ENCODE results near the gene VSTM2L.

DNA sequence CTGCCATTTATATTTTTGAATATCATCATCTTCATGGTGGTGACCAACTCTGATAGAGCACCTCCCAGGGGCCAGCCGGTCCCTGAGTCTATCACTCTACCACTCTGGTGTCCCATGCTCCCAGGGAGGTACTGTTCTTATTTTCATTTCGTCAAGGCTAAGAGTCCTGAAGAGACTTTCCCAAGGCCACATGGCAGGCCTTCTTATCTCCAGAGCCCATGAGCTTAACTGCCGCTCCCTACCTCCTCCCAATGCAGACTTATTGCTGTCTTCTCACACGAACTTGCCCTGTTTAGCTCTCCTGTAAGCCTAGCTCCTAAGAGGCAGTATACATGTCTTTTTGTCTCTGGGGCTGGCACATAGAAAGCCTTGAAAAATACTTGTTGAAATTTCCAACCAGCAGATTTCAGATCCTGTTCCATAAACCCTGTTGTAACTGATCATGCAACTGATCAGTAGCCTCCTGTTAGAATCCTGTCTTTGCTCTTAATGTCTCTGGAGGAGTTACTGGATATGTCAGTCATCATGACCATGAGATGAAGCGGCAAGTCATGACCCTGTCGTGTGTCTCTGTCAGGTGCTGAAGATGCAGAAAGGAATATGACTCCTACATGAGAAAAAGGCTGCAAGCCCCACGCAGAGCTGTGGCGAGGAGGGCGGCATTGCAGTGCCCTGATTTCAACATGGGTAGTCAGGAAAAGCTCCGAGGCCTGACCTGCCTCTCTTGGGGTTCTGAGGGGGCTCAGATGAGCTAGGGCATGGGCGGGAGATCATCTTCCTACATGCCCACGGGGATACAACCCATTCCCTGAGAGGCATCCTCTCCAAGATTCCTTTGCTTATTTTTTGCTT, 70.4 kb downstream of the VSTM2L start:
- TF ChIP-seq SMC3 (IDR thresholded peaks at IDR 0.05; ENCODE audit: low read depth, low read length) (no peak), POLR2AphosphoS5 (IDR thresholded peaks at IDR 0.05; ENCODE audit: low read depth, low read length) (no peak)
- TF ChIP-seq, protein P1, sequence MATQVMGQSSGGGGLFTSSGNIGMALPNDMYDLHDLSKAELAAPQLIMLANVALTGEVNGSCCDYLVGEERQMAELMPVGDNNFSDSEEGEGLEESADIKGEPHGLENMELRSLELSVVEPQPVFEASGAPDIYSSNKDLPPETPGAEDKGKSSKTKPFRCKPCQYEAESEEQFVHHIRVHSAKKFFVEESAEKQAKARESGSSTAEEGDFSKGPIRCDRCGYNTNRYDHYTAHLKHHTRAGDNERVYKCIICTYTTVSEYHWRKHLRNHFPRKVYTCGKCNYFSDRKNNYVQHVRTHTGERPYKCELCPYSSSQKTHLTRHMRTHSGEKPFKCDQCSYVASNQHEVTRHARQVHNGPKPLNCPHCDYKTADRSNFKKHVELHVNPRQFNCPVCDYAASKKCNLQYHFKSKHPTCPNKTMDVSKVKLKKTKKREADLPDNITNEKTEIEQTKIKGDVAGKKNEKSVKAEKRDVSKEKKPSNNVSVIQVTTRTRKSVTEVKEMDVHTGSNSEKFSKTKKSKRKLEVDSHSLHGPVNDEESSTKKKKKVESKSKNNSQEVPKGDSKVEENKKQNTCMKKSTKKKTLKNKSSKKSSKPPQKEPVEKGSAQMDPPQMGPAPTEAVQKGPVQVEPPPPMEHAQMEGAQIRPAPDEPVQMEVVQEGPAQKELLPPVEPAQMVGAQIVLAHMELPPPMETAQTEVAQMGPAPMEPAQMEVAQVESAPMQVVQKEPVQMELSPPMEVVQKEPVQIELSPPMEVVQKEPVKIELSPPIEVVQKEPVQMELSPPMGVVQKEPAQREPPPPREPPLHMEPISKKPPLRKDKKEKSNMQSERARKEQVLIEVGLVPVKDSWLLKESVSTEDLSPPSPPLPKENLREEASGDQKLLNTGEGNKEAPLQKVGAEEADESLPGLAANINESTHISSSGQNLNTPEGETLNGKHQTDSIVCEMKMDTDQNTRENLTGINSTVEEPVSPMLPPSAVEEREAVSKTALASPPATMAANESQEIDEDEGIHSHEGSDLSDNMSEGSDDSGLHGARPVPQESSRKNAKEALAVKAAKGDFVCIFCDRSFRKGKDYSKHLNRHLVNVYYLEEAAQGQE (IDR thresholded peaks at IDR 0.05; ENCODE audit: low read depth, low read length) = no peak

Measured in SK-N-SH (cell line).